Parathyroid adenoma (tissue), 2 donors: Measurements from ENCODE around the gene EPHB2.
A peak's percentile ranks its signal among the peaks of the same experiment; 100 is the strongest.

ENCODE experiments used
- H2AFZ ChIP-seq: fragments of 300-600 bp; sonication (generic); one replicate; pipeline ENCODE4 v1.7.0; 2017; ENCODE audit warnings: antibody characterized with exemption, mild to moderate bottlenecking
- H3K27ac ChIP-seq: fragments of 300-600 bp; sonication (generic); one replicate; pipeline ENCODE4 v1.7.0; 2017
- H3K27me3 ChIP-seq: fragments of 300-600 bp; sonication (generic); one replicate; pipeline ENCODE4 v1.7.0; 2017; ENCODE audit warnings: low read length; ENCODE audit not compliant: control insufficient read depth, insufficient read depth
- H3K36me3 ChIP-seq: fragments of 300-600 bp; sonication (generic); one replicate; pipeline ENCODE4 v1.7.0; 2017; ENCODE audit warnings: low read length; ENCODE audit not compliant: control insufficient read depth, insufficient read depth
- H3K4me1 ChIP-seq: fragments of 300-600 bp; sonication (generic); one replicate; pipeline ENCODE4 v1.7.0; 2017; ENCODE audit warnings: control low read depth
- H3K4me2 ChIP-seq: fragments of 300-600 bp; sonication (generic); one replicate; pipeline ENCODE4 v1.7.0; 2017; ENCODE audit warnings: low read length
- H3K4me3 ChIP-seq: fragments of 300-600 bp; sonication (generic); one replicate; pipeline ENCODE4 v1.7.0; 2017; ENCODE audit warnings: low read depth, low read length
- H3K79me2 ChIP-seq: fragments of 300-600 bp; sonication (generic); one replicate; pipeline ENCODE4 v1.7.0; 2017; ENCODE audit warnings: control low read depth
- H3K9ac ChIP-seq: fragments of 300-600 bp; sonication (generic); one replicate; pipeline ENCODE4 v1.7.0; 2017; ENCODE audit warnings: mild to moderate bottlenecking
- H3K9me3 ChIP-seq: fragments of 300-600 bp; sonication (generic); one replicate; pipeline ENCODE4 v1.7.0; 2017; ENCODE audit warnings: low read length; ENCODE audit not compliant: control insufficient read depth
- TF ChIP-seq, protein P1 (sequence below): fragments of 300-600 bp; sonication (generic); IDR thresholded peaks from one replicate; pipeline ENCODE4 v1.7.0; 2017; ENCODE audit warnings: antibody characterized with exemption, mild to moderate bottlenecking
- donor health status: primary hyperparathyroidism.

Gene EPHB2

GRCh38 chr1:22812092-22812880, 101.6 kb downstream of the EPHB2 start:
- H3K27ac ChIP-seq = no peak overlapping the region
- TF ChIP-seq, protein P1, sequence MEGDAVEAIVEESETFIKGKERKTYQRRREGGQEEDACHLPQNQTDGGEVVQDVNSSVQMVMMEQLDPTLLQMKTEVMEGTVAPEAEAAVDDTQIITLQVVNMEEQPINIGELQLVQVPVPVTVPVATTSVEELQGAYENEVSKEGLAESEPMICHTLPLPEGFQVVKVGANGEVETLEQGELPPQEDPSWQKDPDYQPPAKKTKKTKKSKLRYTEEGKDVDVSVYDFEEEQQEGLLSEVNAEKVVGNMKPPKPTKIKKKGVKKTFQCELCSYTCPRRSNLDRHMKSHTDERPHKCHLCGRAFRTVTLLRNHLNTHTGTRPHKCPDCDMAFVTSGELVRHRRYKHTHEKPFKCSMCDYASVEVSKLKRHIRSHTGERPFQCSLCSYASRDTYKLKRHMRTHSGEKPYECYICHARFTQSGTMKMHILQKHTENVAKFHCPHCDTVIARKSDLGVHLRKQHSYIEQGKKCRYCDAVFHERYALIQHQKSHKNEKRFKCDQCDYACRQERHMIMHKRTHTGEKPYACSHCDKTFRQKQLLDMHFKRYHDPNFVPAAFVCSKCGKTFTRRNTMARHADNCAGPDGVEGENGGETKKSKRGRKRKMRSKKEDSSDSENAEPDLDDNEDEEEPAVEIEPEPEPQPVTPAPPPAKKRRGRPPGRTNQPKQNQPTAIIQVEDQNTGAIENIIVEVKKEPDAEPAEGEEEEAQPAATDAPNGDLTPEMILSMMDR = no peak
- no peaks in the 10 kb centered on the region for H3K27me3 ChIP-seq
- no peak overlapping the region for H2AFZ ChIP-seq
- no peak overlapping the region for H3K9ac ChIP-seq
- H3K9me3 ChIP-seq = no peaks in the 10 kb centered on the region
- no peaks in the 10 kb centered on the region for H3K36me3 ChIP-seq
- no peaks in the 10 kb centered on the region for H3K79me2 ChIP-seq
- no peak overlapping the region for H3K4me2 ChIP-seq
- H3K4me3 ChIP-seq = no peak overlapping the region
- no peaks in the 10 kb centered on the region for H3K4me1 ChIP-seq

DNA sequence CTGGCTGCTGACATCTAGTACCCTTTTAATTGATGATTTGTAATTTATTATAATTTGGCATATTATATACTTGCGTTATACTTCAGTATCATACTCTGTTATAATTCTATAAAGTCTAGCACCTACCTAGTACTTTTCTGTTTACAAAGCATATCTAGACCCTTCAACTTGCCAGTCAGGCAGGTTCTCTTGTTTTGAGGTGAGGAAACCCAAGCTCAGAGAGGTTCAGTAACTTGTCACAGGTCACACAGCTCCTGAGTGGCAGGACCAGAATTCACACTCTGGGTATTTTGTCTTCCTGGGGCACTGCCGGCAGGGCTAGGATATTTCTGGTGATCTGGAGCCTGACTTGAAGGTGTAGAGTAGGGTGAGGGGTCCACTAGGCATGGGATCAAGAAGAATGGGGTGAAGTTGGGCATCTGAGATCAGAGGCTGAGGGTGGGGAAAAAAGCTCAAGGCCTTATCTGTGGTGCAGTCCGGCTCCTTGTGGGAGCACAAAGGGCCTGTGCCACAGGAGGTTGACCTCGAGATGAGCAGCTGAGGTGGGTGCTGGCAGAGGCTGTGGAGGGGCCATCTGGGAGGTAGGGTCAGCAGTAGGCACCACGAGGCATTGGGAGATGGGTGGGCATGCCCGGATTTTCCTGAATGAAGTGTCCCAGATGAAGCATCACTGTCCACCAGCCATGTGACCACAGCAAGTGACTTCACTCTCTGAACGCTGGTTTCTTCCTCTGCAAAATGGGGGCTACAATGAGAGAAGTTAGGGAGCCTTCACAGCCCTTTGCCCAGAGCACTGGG, 102.6 kb downstream of the EPHB2 start:
- TF ChIP-seq, protein P1 = no peak
- H3K4me1 ChIP-seq = no peaks in the 10 kb centered on the region
- no peak overlapping the region for H2AFZ ChIP-seq
- no peaks in the 10 kb centered on the region for H3K9me3 ChIP-seq
- no peak overlapping the region for H3K4me3 ChIP-seq
- no peaks in the 10 kb centered on the region for H3K79me2 ChIP-seq
- H3K27ac ChIP-seq = no peak overlapping the region
- H3K4me2 ChIP-seq = no peak overlapping the region
- no peaks in the 10 kb centered on the region for H3K36me3 ChIP-seq
- H3K27me3 ChIP-seq = no peaks in the 10 kb centered on the region
- no peak overlapping the region for H3K9ac ChIP-seq

- Histone ChIP-seq H3K4me3 (no peak overlapping the region), H3K79me2 (no peaks in the 10 kb centered on the region), H2AFZ (peak overlapping the region; percentile 41), H3K9me3 (no peaks in the 10 kb centered on the region), H3K27me3 (no peaks in the 10 kb centered on the region), H3K4me2 (no peak overlapping the region), H3K4me1 (no peaks in the 10 kb centered on the region), H3K27ac (peak overlapping the region; percentile 19), H3K9ac (no peak overlapping the region), H3K36me3 (no peaks in the 10 kb centered on the region)
- TF ChIP-seq, protein P1 = no peak
Observed at GRCh38 chr1:22814176-22815042, 103.8 kb downstream of the EPHB2 start.

- Histone ChIP-seq H3K4me2 (no peak overlapping the region), H3K27me3 (no peaks in the 10 kb centered on the region), H3K27ac (no peak overlapping the region), H2AFZ (peak overlapping the region; percentile 41), H3K36me3 (no peaks in the 10 kb centered on the region), H3K4me3 (no peak overlapping the region), H3K9ac (no peak overlapping the region), H3K9me3 (no peaks in the 10 kb centered on the region), H3K79me2 (no peaks in the 10 kb centered on the region), H3K4me1 (no peaks in the 10 kb centered on the region)
- TF ChIP-seq, protein P1 = no peak
Observed at GRCh38 chr1:22815043-22815365, 104.4 kb downstream of the EPHB2 start.
